Activated CD8-positive, alpha-beta memory T cell treated with anti-CD3 and anti-CD28 coated beads for 36 hours (primary cell): ENCODE data around the gene MCF2. TPM values are rescaled to one million over a fixed set of nuclear protein-coding genes. Genes with fewer than 3 reads are reported as not detected.
"Not testable (repeated sequence)": the region's sequence is repeated elsewhere in the genome, so short reads cannot be mapped to it uniquely, and the experiment has no call there.

ENCODE experiments used
- CTCF ChIA-PET: fragments of 350-600 bp; sonication (Branson Sonifier 250); formaldehyde crosslinking; loops from one replicate; lab custom pipeline; 2021; ENCODE audit warnings: antibody characterized with exemption; lab: Charles Lee
- POLR2A ChIA-PET: fragments of 350-600 bp; sonication (Branson Sonifier 250); formaldehyde crosslinking; loops from one replicate; lab custom pipeline; 2021; ENCODE audit warnings: antibody characterized with exemption; lab: Charles Lee
- total RNA-seq, 2 experiments: library from RNA; stranded (reverse); gene quantifications; one replicate each; pipeline ENCODE4 v1.2.3, GENCODE V29; 2021

MCF2 gene
- total RNA-seq = under 1 TPM; 0.11 to 0.15 TPM

GRCh38 chrX:139708067-139708466 is at the start of gene MCF2:
MCF2 (minus strand) TSS chrX:139708167; CDS start chrX:139651744, 56,423 bp downstream.
- POLR2A ChIA-PET = no interaction called here
- CTCF ChIA-PET = no interaction called here

- POLR2A ChIA-PET = no interaction called here
- CTCF ChIA-PET = no interaction called here
These were observed 43.1 kb upstream of the MCF2 start for GRCh38 chrX:139751053-139751452.

GRCh38 chrX:139750390-139750789 is 42.4 kb upstream of the MCF2 start:
- POLR2A ChIA-PET = no interaction called here

DNA sequence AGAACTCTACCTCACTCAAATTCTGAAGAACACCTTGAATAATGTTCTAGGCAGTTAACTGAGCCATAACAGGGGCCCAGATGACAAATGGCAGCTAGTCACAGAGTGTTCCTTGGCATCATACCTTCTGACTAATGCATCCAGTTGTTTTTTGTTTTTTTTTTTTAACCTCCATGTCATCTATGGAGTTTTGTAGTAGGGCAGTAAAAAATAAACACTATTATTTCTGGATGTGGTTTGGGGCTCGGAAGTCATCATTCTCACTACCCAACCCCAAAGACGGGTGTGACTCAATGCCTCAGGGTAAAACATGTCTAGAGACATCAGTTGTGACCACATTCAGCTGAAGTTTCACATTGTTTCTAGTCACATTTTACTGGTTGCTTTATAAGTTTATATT is 31.2 kb upstream of the MCF2 start:
- ChIA-PET CTCF (no interaction called here), POLR2A (no interaction called here)

More at GRCh38 chrX:139750390-139750789, 42.4 kb upstream of the MCF2 start:
- CTCF ChIA-PET = no interaction called here

DNA sequence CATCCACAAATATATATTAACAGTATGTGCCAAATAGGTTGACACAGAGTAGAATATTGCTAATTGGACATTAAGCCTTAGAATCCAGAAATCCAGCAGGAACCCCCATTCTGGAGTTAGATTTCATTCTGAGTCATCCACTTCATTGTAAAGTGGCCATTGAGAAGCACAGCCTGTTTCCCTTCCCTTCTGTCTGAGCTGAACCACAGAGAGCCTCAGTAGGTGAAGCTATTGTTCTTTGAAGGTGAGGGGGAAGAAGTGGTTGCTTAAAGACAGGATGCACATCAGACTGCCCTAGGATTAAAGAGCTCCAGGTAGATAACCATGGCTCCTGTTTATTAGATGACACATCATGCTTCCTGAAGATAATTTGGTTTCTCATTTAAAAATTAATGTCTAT is 30.6 kb upstream of the MCF2 start:
- POLR2A ChIA-PET = no interaction called here

GRCh38 chrX:139736151-139736550 is 28.2 kb upstream of the MCF2 start:
- POLR2A ChIA-PET = no interaction called here

More for the DNA sequence above, 30.6 kb upstream of the MCF2 start:
- CTCF ChIA-PET = no interaction called here

GRCh38 chrX:139734996-139735395 is 27.0 kb upstream of the MCF2 start:
- ChIA-PET CTCF (no interaction called here), POLR2A (no interaction called here)

More at GRCh38 chrX:139736151-139736550, 28.2 kb upstream of the MCF2 start:
- CTCF ChIA-PET = no interaction called here

DNA sequence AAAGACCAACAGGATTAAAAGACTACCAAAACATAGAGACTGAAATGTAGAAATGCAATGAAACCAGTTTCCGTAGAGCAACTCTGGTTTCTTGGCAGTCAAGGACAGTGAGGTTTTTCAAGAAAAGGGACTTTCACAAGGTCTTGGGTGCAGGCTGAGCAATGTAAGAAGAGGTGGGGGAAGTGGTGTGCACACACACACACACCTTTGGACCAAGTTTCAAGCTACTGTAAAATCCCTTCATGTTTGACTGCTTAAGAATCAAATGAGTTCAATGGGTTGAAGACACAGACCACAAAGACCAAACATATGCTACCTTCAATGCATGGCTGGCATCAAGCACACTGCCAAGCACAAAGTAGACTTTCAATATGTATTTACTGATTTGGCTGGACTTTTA is 17.8 kb upstream of the MCF2 start:
- ChIA-PET CTCF (no interaction called here), POLR2A (no interaction called here)

GRCh38 chrX:139724626-139725025 is 16.7 kb upstream of the MCF2 start:
- CTCF ChIA-PET = no interaction called here
- POLR2A ChIA-PET = no interaction called here

DNA sequence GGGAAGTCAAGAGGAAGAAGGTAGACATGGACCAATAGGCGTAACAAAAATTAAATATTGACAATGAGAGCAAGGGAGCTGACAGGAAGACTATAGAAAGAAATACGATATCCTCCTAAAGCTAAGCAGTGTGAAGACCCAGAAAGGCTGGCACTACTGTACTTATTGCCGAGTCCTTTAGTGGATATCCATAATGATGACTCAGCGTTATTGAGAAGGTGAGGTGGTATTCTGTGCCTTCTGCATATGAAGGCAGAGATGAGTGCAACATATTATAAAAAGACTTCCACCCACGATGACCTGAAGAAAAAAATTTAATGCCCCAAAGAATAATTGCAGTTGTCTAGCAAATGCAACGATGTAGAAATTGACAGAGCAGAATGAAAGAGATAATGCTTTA is 13.0 kb upstream of the MCF2 start:
- ChIA-PET CTCF (no interaction called here), POLR2A (no interaction called here)

- ChIA-PET CTCF (no interaction called here), POLR2A (no interaction called here)
These were observed 12.2 kb upstream of the MCF2 start for GRCh38 chrX:139720136-139720535.

DNA sequence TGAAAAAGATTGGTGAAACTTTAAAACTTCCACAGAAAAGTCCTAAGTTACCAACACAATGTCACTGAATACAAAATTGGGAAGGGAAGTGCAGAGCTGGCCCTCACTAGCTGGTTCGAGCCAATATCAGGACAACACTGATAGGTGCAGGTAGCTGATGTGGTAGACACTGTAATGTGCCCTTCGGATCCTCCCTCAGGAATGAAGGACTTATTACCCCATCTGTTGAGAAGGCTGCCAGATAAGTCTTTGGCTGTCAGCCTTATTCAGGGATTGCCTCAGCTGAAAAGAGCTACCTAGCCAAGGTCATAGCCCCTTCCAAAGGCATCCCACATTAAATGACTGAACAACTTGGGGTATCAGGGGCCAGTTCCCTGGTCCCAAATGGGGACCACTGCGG is 5.3 kb downstream of the MCF2 start:
- POLR2A ChIA-PET = no interaction called here

DNA sequence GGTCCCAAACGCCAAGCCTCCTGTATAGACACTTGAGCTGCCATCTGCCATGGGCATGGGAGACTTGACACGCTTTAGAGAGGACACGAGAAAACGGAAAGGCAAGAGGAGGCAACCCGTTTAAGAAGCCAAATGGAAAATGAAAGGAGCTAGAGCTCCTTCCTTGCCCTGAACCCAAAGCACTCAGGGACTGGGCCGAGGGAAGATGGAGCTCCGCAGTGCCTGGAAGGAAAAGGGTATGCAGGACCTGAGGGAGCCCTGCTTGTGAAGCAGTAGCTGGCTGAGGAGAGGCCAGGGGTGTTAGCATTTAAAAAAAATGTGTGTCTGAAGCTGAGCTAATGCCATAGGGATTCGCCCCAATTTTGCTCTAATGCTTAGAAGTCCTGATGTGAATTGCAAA is 15.1 kb downstream of the MCF2 start:
- POLR2A ChIA-PET = no interaction called here

More for the DNA sequence above, 5.3 kb downstream of the MCF2 start:
- CTCF ChIA-PET = no interaction called here

DNA sequence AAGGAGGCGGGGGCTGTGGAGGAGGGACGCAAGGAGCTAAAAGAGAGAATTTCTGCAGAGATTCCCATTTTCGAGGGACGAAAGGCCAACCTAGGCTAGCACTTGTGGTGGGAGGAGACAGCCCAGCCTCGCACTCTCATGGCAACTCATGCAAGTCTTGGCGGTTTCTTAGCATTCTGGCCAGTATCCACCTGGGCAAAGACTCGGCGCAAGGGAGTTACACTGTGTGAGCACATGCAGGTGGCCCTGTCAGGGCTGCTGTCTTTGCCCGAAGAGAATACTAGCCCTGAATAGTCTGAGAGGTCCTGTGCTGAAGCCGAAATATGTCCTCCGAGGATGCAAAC is 15.5 kb downstream of the MCF2 start:
- ChIA-PET CTCF (no interaction called here), POLR2A (no interaction called here)

More for the DNA sequence above, 15.1 kb downstream of the MCF2 start:
- CTCF ChIA-PET = no interaction called here

DNA sequence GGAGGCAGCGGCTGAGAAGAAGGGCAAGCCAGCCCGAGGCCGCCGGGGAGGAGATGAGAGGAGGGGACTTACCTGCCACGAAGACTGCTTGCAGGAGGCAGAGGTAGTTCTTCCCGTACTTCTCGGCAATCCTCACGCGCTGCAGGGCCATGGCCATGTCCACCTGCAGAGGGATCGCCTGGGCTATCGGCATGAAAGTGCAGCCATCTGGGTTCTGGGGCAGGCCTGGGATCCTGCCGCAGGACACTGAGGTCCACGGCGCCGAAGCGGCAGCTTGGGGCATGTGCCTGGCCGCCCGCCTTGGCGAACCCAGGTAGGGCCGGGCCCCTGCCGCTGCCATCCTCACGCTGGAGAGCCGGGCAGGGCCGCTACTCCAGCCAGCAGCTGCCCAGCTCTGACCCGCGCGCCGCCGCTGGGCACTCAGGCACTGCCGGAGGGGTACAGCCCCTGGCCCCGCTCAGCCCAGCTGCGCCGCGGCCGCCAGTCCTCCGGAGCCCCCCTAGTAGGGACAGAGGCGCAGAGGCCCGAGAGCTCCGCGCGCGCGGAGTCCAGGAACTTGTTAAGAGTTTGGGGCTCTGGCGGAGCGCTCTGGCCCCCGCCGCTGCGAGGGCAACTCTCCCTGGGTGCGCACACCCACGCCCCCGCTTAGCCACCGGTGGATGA is 16.0 kb downstream of the MCF2 start:
- ChIA-PET CTCF (no interaction called here), POLR2A (no interaction called here)

- POLR2A ChIA-PET = no interaction called here
These were observed 16.5 kb downstream of the MCF2 start for GRCh38 chrX:139691493-139691842.

GRCh38 chrX:139685175-139685574 is 22.8 kb downstream of the MCF2 start:
- POLR2A ChIA-PET, CTCF ChIA-PET: not testable (repeated sequence)

More at GRCh38 chrX:139691493-139691842, 16.5 kb downstream of the MCF2 start:
- CTCF ChIA-PET = no interaction called here

DNA sequence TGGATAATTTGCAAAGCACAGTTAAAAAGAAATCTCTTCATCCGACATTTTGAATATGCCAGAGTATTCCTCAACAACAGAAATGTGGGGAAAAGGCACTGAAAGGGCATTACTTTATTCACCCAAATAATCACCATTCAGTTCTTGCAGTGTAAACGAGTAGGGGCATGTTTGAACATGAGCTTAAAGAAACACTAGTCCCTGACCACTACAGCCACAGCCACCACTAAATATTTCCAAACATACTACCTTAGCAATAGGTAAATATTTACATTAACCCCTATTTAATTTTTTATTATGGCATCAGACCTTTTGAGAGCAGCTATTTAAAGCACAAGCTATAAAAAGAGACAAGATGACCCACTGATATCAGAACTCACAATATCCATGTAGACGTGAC is 27.6 kb downstream of the MCF2 start:
- ChIA-PET POLR2A (no interaction called here), CTCF (no interaction called here)

- ChIA-PET POLR2A (no interaction called here), CTCF (no interaction called here)
These were observed 60.4 kb downstream of the MCF2 start for GRCh38 chrX:139647597-139647996.

- POLR2A ChIA-PET = no interaction called here
- CTCF ChIA-PET = no interaction called here
These were observed 65.6 kb downstream of the MCF2 start for GRCh38 chrX:139642241-139642927.

- ChIA-PET POLR2A (no interaction called here), CTCF (no interaction called here)
These were observed 67.7 kb downstream of the MCF2 start for GRCh38 chrX:139640259-139640658.
